CD4-positive, alpha-beta T cell treated with Interleukin-2 at 100 ng/mL for 4 hours (primary cell): ENCODE measurements around the gene MARCHF3.
"Not testable (repeated sequence)": the region's sequence is repeated elsewhere in the genome, so short reads cannot be mapped to it uniquely, and the experiment has no call there.

Source experiments
- DNase-seq: peaks from one replicate; pipeline ENCODE4 v3.0.0-alpha.2; 2020; ENCODE audit warnings: low spot score

MARCHF3 gene, protein sequence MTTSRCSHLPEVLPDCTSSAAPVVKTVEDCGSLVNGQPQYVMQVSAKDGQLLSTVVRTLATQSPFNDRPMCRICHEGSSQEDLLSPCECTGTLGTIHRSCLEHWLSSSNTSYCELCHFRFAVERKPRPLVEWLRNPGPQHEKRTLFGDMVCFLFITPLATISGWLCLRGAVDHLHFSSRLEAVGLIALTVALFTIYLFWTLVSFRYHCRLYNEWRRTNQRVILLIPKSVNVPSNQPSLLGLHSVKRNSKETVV

DNA sequence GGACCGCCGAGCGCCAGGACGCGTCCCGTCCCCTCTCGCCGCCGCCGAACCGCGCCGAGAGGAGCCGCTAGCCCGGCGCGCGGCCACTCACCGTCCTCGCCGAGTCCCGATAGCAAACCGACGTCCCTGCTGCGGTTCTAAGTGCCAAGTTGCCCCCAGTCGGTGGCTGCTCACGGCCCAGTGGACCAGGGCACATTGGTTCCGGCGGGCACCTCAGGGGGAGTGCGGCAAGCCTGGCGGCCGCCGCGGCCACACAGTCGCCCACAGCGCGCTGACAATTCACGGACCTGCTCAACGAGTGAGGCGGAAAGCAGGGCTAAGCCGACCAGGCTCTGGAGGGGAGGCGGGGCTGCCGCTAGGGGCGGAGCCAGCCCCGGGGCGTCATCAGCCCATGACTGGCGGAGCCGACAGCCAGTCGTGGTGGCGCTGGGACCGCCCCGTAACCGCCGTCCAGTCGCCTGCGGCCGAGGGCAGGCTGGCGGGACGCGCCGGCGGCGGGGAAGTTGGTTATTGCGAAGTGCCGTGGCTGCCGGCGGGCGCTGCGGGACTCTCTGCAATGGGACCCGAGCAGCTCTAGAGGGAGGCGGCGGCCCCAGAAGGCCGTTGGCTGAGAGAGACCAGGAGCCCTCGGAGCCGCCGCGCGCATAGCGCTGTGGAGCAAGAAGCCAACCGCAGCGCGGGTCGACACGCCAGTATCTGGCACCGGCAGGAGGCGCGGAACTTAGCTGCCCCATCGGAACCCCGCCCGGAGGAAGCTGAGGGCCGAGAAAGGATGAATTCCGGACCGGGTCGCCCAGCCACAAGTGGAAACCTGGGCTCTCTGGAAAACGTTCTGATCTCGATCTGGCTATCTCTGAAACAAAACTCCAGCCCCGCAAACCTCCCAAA, at the start of gene MARCHF3:
Gene MARCHF3 (minus strand): TSS at position 300 of the 888 bp plus-strand sequence. CDS start 112,387 bp downstream, outside the sequence.
- peak; percentile 92 for DNase-seq

DNA sequence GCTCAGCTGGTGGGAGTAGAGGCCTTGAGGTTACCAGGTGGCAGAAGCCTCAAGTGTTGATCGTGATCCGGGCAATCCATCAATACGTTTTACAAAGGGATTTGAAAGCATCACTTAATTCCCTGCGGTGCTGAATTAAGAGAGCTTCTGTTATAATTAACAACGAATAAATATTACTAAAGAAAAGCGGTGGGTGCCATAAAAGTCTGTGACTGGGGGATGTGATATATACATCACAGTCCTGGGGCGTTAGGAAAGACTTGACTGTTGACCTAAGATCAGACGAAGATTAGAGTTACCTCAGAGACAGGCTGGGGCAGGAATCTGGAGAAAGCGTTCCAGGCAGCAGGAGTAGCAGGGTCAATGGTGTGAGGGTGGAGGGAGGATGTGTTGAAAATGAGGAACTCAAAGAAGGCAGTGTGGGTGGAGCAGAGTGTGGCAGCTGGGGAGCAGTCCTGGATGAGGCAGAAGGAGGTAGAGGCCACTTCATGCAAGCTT, 49.7 kb upstream of the MARCHF3 start:
- DNase-seq: no peak

DNA sequence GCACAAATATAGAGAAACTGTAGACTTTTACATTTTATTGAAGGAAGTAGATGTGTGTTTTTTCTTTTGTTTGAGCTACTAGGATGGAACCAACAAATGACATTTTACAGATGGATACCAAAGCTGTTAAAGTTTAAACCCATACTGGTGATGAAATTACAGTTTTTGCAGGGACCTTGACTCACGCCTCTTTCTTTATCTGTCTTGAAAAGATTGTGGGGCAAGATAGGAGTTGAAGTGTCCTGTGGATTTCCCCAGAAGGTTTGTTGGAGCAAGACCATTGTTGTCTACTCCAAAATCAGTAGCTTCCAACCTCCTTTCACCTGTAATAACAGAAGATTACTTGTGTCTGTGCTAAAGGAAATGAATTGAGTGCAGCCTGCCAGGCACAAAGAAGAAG, 47.0 kb upstream of the MARCHF3 start:
- no peak for DNase-seq

DNA sequence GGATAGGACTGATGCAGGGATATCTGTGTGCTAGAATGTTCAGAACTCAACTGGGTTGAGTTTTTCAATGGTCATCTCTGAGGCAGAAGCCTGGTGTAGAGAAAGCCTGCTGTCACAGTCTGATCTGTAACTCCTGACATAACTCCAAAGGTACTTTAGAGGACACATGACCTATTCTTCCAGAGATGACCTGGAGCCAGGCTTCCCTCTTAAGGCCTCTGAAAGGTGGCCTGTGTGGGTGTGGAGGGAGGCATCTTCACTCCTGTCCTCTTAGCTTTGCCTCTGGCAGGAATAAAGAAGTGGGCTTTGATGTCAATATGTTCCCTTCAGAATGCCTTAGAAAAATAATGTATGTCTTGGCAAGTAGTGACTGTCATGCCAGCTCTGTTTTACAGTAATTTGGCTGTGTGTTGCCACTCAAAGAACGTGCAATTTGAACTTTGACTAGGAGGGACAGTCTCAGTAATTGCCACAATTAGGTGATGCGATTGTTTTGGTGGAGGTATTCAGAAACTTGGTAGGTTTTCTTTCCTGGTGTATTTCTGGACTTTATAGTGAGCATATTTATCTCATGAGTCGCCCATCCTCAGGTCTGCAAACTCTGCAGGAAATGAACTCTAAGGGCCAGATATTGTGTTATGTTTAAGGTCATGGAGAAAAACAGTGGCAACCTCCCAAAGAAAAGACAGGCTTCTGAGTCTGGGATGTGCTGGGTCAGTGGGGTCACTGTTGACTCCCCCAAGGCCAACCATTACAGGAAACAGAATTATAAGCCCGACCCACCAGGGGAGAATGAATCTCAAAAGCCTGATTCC, 46.2 kb upstream of the MARCHF3 start:
- DNase-seq: no peak

DNA sequence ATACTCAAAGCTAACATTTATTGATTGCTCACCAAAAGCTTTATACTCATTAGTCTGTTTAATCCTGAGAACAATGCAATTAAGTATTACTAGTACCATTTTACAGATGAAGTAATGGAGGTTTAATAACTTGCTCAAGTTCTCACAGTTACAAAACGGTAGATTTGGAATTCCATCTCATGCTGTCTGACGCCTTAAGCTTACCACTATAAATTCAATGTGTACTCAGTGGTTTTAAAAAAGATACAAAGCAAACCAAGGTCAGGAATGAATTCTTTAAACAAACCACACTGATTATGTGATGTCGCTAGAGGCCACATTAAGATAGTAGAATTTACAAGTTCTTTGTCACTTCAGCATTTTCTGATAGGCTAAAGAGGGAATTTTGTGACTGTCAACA, 44.1 kb upstream of the MARCHF3 start:
- DNase-seq: no peak

DNA sequence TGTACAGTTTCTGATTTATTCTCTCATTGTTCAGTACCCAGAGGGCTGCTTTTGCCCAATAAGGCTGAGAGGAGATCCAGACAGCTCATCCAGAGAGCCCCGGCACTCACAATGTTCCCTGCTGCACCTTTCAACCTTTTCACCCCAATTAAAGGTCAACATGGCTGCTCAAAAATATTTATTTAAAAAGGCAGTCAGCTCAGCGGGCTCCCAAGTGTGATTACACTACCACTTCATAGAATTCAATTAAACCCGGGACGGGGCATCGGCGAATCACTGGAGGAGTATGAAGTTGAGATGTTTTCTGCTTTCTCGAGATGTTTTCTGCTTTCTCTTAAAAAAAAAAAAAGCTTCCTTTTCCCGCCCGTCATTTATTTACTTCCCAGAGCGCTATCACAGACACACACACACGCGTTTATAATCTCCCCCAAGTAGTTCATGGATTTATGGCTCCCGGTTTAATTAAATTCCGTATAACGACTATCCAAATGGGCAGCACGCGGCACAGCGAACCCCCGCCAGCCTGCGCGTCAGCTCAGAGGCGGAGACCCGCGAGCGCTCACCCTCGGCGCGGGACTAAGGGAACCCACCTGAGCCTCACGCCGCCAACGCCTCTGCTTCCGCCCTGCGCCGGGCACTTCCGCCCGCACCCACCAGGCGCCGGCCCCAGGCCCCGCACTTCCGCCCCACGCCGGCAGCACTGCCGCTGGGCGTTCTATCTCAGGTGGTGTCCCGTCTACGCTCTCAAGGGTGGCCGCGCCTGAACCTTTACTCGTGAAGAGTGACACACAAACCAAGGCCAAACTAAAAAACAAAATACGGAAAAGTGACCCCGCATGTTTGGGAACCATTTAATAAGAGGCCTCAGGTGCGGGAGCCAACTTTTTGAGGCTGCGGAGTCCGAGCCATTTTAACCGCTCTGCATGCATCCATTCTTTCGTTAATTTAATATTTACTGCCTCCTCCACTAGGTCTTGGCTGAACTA, 42.8 kb upstream of the MARCHF3 start, which contains the start of gene C5orf63:
Gene C5orf63 (minus strand): TSS at position 642 of the 986 bp plus-strand sequence. CDS start 14,507 bp downstream, outside the sequence.
- peak; percentile 64 for DNase-seq

DNA sequence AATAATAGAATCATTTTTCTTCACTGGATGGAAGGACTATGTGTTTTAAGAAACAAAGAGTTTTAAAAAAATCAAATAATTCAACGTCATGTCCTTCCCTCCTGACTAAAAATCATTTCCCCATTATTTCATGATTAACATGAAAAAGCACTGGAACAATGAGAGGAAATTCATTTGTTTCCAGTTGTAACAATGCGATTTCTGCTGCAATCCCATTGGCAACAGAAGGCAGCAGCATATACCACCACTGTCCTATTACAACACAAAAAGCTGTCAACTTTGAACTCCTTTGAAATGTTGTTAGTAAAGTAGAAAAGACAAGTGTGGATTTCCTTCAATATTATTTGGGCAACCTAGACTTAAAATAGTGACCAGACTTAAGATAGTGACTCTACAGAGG, 39.9 kb upstream of the MARCHF3 start:
- DNase-seq: no peak

DNA sequence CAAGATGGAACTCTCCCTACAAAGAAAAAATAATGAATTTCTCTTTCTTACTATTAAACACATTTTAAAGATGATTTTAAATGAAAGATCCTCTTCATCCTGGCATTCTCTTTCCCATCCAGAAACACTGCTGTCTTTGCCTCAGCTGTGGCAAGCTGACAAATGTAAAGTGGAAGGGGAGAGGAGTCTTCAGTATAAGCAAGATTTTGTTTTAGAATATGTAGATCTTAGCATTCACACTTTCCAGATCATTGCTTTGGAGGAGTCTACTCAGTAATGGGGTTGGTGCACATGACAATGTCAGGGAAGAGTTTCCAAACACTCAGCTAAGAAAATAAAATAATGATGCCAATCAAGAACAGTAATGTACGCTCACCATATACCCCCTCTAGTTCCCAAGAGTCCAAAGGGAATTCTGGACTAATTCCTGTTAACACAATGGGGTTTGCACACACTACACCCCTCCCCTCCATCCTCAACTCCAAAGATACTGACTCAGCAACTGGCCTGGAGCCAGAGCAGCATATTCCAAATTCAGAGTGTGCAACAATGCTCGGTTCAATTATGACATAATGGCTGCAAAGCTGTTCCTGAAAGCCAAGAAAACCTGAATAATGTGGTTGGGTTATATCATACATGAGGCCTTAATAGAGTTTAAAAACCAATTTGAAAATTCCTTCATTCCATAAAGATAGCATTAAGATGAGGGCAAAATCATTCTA, 38.3 kb upstream of the MARCHF3 start:
- no peak for DNase-seq

DNA sequence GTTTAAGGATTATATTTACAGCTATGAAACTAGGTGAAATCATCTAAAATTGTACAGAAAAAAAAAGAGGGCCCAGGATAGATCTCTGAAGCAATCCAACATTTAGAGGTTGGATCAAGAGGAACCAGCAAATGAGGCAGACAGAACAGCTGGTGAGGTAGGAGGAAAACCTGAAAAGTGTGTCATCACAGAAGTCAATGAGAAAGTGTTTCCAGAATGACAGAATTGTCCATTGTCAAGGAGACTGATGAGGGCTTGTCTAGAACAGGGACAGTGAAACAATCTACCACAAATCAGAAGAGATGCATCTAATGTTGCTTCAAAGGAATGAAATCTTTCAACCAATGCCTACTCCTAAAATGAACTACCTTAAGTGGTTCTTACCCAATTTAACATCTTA, 36.4 kb upstream of the MARCHF3 start:
- no peak for DNase-seq

DNA sequence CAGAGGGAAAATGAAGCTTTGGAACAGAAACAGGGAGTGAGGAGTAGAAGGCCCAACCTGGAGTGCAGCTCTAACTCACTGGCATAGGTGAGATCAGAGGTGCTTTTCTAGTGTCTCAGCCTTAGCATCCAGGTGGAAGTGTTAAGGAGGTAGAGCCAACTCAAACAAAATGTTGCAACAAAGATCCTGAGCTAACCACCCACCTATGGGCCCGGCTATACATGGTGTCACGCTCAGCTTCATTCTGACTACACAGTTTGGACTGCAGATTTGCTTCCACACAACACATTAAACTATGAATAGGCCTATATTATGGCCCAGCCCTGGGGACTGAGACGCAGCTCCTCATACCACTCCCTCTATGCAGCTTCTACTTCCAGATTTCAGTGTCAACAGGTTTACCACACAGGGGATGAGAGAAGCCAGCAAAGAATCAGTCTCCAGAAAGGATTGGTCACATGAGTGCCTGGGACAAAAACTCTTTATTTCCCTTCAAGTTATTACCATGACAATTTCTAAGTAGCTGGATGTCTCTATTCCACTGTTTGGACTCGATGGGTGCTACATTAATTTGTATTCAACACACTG, 34.0 kb upstream of the MARCHF3 start:
- no peak for DNase-seq

DNA sequence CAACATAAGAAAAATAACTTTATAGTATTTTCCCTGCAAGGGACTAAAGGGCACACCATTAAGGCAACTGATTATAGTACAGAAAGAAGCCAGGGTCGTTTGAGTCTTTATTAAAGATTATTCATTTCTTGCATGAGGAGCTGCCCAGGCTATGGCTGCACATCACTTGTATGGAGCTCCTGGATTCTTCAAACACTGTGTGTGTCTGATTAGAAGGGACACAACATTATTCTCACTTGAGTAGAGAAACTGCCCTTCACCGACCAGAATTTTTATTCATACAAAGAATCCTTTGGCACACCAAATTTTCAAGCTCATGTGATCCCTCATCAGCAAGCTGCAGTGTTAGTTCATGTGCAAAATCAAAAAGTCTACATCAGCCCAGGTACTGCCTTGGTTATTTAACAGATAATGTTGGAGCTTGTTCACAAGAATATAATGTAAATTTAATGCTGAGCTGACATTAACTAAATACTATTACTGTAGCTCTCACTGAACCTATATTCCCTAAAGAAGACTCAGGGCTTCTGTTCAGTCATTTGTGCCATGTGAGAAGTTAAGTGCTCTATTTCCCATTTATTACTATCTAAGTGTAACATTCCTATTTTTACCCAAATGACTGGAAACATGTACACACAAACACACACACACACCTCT, 33.0 kb upstream of the MARCHF3 start:
- DNase-seq: no peak

DNA sequence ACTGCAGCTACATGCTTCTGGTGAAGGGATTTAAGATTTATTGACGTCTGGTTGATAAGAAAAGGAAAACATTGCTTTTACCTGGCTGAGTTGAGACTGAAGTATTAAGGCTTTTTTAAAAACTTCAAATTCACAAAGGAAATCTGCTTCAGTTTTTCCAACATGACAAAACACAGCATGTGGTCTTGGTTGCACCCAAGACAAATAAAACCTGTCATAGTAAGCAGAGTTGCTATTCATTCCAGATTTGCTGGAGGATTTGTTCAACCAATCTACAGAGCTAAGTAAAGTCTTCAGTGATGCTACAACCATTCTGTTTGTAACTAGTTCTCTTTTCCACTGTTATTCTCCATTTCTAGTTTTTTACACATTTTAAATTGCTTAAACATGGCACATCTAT, 31.6 kb upstream of the MARCHF3 start:
- no peak for DNase-seq

DNA sequence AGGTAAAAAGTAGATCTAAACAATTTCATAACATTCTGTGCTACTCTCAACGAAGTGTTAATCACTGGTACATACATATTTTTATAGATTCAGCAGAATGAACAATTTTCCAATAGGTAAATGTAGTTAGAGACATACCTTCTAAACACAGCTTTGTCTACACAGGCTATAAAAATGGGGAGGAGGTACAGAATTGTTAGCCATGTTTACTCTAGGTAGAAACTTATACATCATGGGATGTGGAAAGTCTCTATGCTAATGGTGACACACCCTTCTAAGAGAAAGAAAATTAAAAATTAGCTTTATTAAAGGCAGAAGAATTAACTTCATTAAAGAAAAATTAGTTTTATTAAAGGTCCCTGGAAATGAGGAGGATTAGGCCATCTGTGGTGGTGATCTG, 31.2 kb upstream of the MARCHF3 start:
- no peak for DNase-seq

DNA sequence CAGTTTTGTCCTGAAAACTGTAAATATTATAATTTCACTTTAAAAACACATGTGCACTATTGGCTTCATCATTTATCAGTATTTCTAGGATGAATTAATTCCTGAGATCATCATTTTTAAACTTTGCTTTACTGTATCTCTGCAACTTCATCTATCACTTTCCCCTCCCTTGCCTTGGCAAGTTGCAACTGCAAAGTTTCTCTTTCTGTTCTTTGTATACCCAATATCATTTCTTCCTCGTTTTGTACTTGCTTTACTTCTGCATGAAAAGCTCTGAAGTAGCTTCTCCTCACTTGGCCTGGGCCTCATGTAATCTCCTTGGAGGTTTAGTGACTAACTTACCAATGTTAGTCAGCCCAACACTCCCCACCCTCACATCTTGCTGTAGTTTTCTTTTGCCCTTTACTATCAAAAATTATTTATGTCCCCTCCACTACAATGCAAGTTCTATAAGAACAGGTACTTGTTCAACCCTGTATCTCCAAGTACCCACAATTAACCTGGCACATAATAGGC, 30.2 kb upstream of the MARCHF3 start:
- DNase-seq: no peak

DNA sequence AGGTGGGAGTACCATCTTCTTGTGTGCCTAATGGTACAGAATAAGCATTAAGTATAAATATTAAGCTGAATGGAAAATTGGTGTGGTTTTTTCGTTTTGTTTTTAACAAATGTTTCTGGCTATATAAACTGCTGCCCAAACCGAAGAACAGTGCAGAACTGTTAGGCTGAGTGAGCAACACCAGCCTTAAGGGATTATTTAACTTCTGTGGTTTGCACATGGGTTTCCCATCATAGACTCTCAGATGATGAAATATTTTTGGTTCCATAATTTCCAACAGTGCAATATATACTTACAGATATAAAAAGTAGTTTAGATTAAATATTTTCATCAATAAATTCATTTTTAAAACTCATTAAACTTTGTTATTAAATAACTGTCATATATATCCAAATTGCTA, 26.5 kb upstream of the MARCHF3 start:
- DNase-seq: no peak

DNA sequence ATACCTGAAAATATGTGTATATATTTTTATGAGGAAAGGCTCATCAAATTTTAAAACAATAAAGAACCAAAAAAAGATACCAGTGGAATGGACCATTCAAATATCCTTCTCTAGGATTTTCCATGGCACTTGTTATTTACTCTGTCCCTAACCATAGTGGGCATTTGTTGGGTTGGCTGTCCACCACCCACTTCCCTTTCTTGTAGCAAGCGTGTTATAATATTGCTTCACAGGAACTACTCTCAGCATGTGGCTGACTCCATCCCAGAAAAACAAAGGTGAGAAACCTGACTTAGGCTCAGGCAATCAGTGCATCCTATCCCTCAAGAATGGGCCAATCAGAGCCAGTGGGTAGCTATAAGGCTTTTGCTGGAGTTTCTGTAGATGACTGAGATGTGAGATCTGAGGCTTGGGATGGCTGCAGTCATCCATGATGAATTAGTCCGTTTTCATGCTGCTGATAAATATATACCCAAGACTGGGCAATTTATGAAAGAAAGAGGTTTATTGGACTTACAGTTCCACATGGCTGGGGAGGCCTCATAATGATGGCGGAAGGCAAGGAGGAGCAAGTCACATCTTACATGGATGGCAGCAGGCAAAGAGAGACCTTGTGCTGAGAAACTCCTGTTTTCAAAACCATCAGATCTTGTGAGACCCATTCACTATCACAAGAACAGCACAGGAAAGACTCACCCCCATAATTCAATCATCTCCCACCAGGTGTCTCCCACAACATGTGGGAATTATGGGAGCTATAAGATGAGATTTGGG, 25.7 kb upstream of the MARCHF3 start:
- DNase-seq: no peak

DNA sequence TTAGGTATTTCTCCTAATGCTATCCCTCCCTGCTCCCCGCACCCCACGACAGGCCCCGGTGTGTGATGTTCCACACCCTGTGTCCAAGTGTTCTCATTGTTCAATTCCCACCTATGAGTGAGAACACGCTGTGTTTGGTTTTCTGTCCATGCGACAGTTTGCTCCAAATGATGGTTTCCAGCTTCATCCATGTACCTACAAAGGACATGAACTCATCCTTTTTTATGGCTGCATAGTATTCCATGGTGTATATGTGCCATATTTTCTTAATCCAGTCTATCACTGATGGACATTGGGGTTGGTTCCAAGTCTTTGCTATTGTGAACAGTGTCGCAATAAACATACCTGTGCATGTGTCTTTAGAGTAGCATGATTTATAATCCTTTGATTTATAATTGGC, 23.2 kb upstream of the MARCHF3 start:
- not testable (repeated sequence) for DNase-seq

DNA sequence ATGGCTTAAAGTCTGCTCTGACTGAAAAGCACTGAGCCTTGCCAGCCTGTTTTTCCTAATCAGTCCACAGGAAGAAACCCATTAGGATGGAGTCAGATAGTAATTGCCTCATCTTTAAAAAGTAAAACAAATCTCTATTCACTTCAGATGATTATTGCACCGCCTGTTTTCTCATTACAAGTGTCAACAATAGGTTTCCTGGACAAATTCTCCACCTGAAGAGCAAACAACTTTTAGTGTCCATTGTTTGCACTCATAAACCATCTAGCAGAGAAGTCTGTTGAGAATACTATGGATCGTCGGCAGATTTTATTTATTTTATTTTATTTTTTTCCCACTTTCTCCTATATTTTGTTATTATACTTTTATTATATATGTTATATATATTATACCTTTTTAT, 22.7 kb upstream of the MARCHF3 start:
- no peak for DNase-seq
